Spleen (tissue), 7 donors: ENCODE results near the gene MECP2.

Experiments used
- POLR2A ChIP-seq, 3 donors: fragments of 450-650 bp; IDR thresholded peaks; one replicate each; pipeline ENCODE4 v1.5.1; 2017; ENCODE audit warnings: antibody characterized with exemption in 3 of 3, mild to moderate bottlenecking in 1 of 3
- POLR2AphosphoS5 ChIP-seq, 3 donors: sonication (generic); formaldehyde crosslinking; IDR thresholded peaks; one replicate each; pipeline ENCODE4 v1.5.1; 2017; ENCODE audit warnings: antibody characterized with exemption in 3 of 3
- TF ChIP-seq, protein P1 (sequence below), 11 experiments: fragments of 200-600 bp in 7 of 11; fragments of 450-650 bp in 4 of 11; sonication (generic) in 4 of 11; IDR thresholded peaks in 8 of 11; conservative IDR thresholded peaks in 3 of 11; 1 replicate in 7 of 11; 2 replicates in 4 of 11; pipeline versions ENCODE4 v1.4.0 to v1.8.0; 2016 to 2021; ENCODE audit warnings: antibody characterized with exemption in 11 of 11, inconsistent platforms in 4 of 11, mild to moderate bottlenecking in 1 of 11
- donor health status: DM: no; HTN: no; CAD: no; lungs with moderate emphysema.
- donor health status: DM: no; HTN: no; CAD: no.
- donor health status: DM: no; HTN: no; CAD: no.

DNA sequence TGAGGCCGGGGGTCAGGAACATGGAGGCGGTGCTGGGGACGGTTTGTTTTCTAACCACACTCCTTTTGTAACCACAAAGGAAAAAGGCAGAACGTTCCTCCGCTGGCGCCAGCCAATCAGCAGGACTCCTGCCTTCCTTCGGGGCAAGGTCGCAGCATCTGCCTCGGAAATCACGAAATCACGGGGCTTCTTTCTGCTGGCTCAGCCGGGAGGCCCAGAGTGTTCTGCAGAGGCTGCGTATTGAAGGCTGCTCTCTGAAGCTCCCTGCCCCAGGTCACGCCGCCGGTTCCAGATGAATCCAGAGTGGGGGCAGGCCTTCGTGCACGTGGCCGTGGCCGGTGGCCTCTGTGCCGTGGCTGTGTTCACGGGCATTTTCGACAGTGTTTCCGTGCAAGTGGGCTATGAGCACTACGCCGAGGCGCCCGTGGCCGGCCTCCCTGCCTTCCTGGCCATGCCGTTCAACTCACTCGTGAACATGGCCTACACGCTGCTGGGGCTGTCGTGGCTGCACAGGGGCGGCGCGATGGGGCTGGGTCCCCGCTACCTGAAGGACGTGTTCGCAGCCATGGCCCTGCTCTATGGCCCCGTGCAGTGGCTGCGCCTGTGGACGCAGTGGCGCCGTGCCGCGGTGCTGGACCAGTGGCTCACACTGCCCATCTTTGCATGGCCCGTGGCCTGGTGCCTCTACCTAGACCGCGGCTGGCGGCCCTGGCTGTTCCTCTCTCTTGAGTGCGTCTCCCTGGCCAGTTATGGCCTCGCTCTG is 115.6 kb downstream of the MECP2 start:
- TF ChIP-seq POLR2A (IDR thresholded peaks at IDR 0.05) (no peak), POLR2AphosphoS5 (IDR thresholded peaks at IDR 0.05) (peak; percentile 61 to 78 (median 69))
- TF ChIP-seq, protein P1, sequence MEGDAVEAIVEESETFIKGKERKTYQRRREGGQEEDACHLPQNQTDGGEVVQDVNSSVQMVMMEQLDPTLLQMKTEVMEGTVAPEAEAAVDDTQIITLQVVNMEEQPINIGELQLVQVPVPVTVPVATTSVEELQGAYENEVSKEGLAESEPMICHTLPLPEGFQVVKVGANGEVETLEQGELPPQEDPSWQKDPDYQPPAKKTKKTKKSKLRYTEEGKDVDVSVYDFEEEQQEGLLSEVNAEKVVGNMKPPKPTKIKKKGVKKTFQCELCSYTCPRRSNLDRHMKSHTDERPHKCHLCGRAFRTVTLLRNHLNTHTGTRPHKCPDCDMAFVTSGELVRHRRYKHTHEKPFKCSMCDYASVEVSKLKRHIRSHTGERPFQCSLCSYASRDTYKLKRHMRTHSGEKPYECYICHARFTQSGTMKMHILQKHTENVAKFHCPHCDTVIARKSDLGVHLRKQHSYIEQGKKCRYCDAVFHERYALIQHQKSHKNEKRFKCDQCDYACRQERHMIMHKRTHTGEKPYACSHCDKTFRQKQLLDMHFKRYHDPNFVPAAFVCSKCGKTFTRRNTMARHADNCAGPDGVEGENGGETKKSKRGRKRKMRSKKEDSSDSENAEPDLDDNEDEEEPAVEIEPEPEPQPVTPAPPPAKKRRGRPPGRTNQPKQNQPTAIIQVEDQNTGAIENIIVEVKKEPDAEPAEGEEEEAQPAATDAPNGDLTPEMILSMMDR (IDR thresholded peaks at IDR 0.05 in 8 of 11, conservative IDR thresholded peaks at IDR 0.05 in 3 of 11), result no peak
